Neural cell (in vitro differentiated cells): ENCODE measurements around the gene AQP12A. TPM values are rescaled to one million over a fixed set of nuclear protein-coding genes. Genes with fewer than 3 reads are reported as not detected.

Experiments used
- H2AFZ ChIP-seq: fragments of 200-600, 300-800 bp; sonication (generic), shearing (Covaris generic); 2 replicates; pipeline ENCODE4 v1.6.0; 2014; ENCODE audit warnings: low read depth, mild to moderate bottlenecking, antibody characterized with exemption, low read length, moderate library complexity
- H3F3A ChIP-seq: fragments of 200-600 bp; shearing (Covaris generic); 2 replicates; pipeline ENCODE4 v1.6.1; 2016; ENCODE audit warnings: mild to moderate bottlenecking, moderate library complexity, mixed read lengths, antibody characterized with exemption, low read length; ENCODE audit not compliant: insufficient read depth, poor library complexity, severe bottlenecking
- H3K27ac ChIP-seq: fragments of 200-600, 300-800 bp; sonication (generic), shearing (Covaris generic); 2 replicates; pipeline ENCODE4 v1.5.1; 2014; ENCODE audit warnings: mild to moderate bottlenecking, low read length, moderate library complexity
- H3K27me3 ChIP-seq: fragments of 300-800, 200-600 bp; sonication (generic), shearing (Covaris generic); 2 replicates; pipeline ENCODE4 v1.6.0; 2014; ENCODE audit warnings: mild to moderate bottlenecking, low read depth, low read length, moderate library complexity; ENCODE audit not compliant: insufficient read depth
- H3K36me3 ChIP-seq: fragments of 300-800, 200-600 bp; sonication (generic), shearing (Covaris generic); 2 replicates; pipeline ENCODE4 v1.5.1; 2014; ENCODE audit warnings: mild to moderate bottlenecking, antibody characterized with exemption, low read length, moderate library complexity; ENCODE audit not compliant: insufficient read depth
- H3K4me2 ChIP-seq: fragments of 300-800, 200-600 bp; sonication (generic), shearing (Covaris generic); 2 replicates; pipeline ENCODE4 v1.6.0; 2014; ENCODE audit warnings: mild to moderate bottlenecking, low read length
- H3K4me3 ChIP-seq: fragments of 300-800, 200-600 bp; sonication (generic), shearing (Covaris generic); 2 replicates; pipeline ENCODE4 v1.5.1; 2014; ENCODE audit warnings: mild to moderate bottlenecking, low read length, moderate library complexity
- H3K79me2 ChIP-seq: fragments of 200-600 bp; shearing (Covaris generic); replicated peaks from 2 replicates; pipeline ENCODE4 v1.6.0; 2014; ENCODE audit warnings: mild to moderate bottlenecking, low read length, moderate library complexity; ENCODE audit not compliant: insufficient read depth
- H3K9ac ChIP-seq: fragments of 300-800, 200-600 bp; sonication (generic), shearing (Covaris generic); 2 replicates; pipeline ENCODE4 v1.6.1; 2016; ENCODE audit warnings: mild to moderate bottlenecking, low read length, mixed read lengths
- H3K9me2 ChIP-seq: fragments of 200-600 bp; shearing (Covaris generic); 2 replicates; pipeline ENCODE4 v1.6.1; 2016; ENCODE audit warnings: mild to moderate bottlenecking, low read length, mixed read lengths; ENCODE audit not compliant: insufficient read depth
- H3K9me3 ChIP-seq: fragments of 200-600, 300-800 bp; sonication (generic), shearing (Covaris generic); 2 replicates; pipeline ENCODE4 v1.6.1; 2016; ENCODE audit warnings: mild to moderate bottlenecking, mixed run types, low read length, moderate library complexity, mixed read lengths
- H4K20me1 ChIP-seq: fragments of 200-600 bp; shearing (Covaris generic); 2 replicates; pipeline ENCODE4 v1.6.1; 2016; ENCODE audit warnings: mild to moderate bottlenecking, mixed run types; ENCODE audit not compliant: insufficient read depth
- CTCF ChIP-seq: fragments of 450-650 bp; IDR thresholded peaks from 2 replicates; pipeline ENCODE4 v1.5.1; 2014; ENCODE audit warnings: antibody characterized with exemption, mild to moderate bottlenecking, moderate library complexity; ENCODE audit not compliant: poor library complexity, severe bottlenecking
- EP300 ChIP-seq: fragments of 450-650 bp; conservative IDR thresholded peaks from 2 replicates; pipeline ENCODE4 v1.6.1; 2014; ENCODE audit warnings: antibody characterized with exemption, mild to moderate bottlenecking, moderate library complexity; ENCODE audit not compliant: poor library complexity, severe bottlenecking
- EZH2 ChIP-seq: fragments of 200-600, 300-800 bp; shearing (Covaris generic), sonication (generic); IDR thresholded peaks from 2 replicates; pipeline ENCODE4 v1.6.1; 2014; ENCODE audit warnings: antibody characterized with exemption, low read length, borderline replicate concordance, mild to moderate bottlenecking; ENCODE audit not compliant: insufficient read depth, poor library complexity, severe bottlenecking
- MXI1 ChIP-seq: fragments of 450-650 bp; conservative IDR thresholded peaks from 2 replicates; pipeline ENCODE4 v1.6.1; 2014; ENCODE audit warnings: antibody characterized with exemption, mild to moderate bottlenecking; ENCODE audit not compliant: poor library complexity, severe bottlenecking
- POLR2AphosphoS5 ChIP-seq: IDR thresholded peaks from 2 replicates; pipeline ENCODE4 v1.6.1; 2012
- RAD21 ChIP-seq: fragments of 450-650 bp; conservative IDR thresholded peaks from 2 replicates; pipeline ENCODE4 v1.6.1; 2014; ENCODE audit warnings: antibody characterized with exemption, mild to moderate bottlenecking, moderate library complexity
- REST ChIP-seq: IDR thresholded peaks from 2 replicates; pipeline ENCODE4 v1.6.1; 2012; ENCODE audit warnings: borderline replicate concordance
- SMC3 ChIP-seq: fragments of 450-650 bp; conservative IDR thresholded peaks from 2 replicates; pipeline ENCODE4 v1.6.1; 2014; ENCODE audit warnings: antibody characterized with exemption, mild to moderate bottlenecking, moderate library complexity; ENCODE audit not compliant: poor library complexity
- TAF1 ChIP-seq: IDR thresholded peaks from 2 replicates; pipeline ENCODE4 v1.6.1; 2012; ENCODE audit warnings: low read depth
- polyA plus RNA-seq: library from polyadenylated mRNA; depleted of rRNA; stranded (reverse); fragments of >200 nt; gene quantifications from 2 replicates; pipeline ENCODE4 v1.2.3, GENCODE V29; 2014

Gene AQP12A
- polyA plus RNA-seq, 1 donor from 2014 or later: not detected

GRCh38 chr2:240685771-240686371 lies 5.8 kb upstream of the AQP12A start (continued):
- TF ChIP-seq CTCF: no peak
- TF ChIP-seq TAF1: no peak

- no peak for TF ChIP-seq EZH2
- no peak for TF ChIP-seq EP300
- no peak for TF ChIP-seq MXI1
- no peak for TF ChIP-seq CTCF
- no peak for TF ChIP-seq POLR2AphosphoS5
- no peak for TF ChIP-seq REST
- TF ChIP-seq TAF1: no peak
- no peak for TF ChIP-seq SMC3
- TF ChIP-seq RAD21: no peak
- H3K9me2 ChIP-seq: no peaks in the 10 kb centered on the region
- H3K4me3 ChIP-seq: no peak overlapping the region
- H3K4me2 ChIP-seq: no peak overlapping the region
- H3K9ac ChIP-seq: no peak overlapping the region
- H3K27ac ChIP-seq: no peak overlapping the region
- H3F3A ChIP-seq: no peaks in the 10 kb centered on the region
- no peaks in the 10 kb centered on the region for H3K36me3 ChIP-seq
- no peaks in the 10 kb centered on the region for H4K20me1 ChIP-seq
- no peak overlapping the region for H2AFZ ChIP-seq
- H3K27me3 ChIP-seq: no peaks in the 10 kb centered on the region
- H3K79me2 ChIP-seq: no peaks in the 10 kb centered on the region
- H3K9me3 ChIP-seq: no peaks in the 10 kb centered on the region
These were observed 5.2 kb upstream of the AQP12A start for GRCh38 chr2:240686460-240686859.
